PC-3 (cell line): Measurements from ENCODE around the gene PRKACA. TPM values are rescaled to one million over a fixed set of nuclear protein-coding genes. Genes with fewer than 3 reads are reported as not detected.

Experiments used
- ATAC-seq: fragments of 200-7000 bp; cut with Tn5 transposase; 2 replicates; pipeline ENCODE4 v1.9.1; 2020; ENCODE audit warnings: mild to moderate bottlenecking, moderate library complexity
- BruUV-seq: library from RNA; stranded (reverse); fragments of 400-500 nt; replicated peaks from 2 replicates; lab custom pipeline; 2021; lab: Mats Ljungman, UMichigan
- CTCF ChIA-PET: fragments of 300-600 bp; sonication (Branson Sonifier 250); formaldehyde crosslinking; loops from one replicate; lab custom pipeline; 2022; ENCODE audit warnings: antibody characterized with exemption; lab: Charles Lee
- POLR2A ChIA-PET: fragments of 300-600 bp; sonication (Branson Sonifier 250); formaldehyde crosslinking; loops from one replicate; lab custom pipeline; 2022; ENCODE audit warnings: antibody characterized with exemption; ENCODE audit not compliant: unreplicated experiment; lab: Charles Lee
- DNase-seq: peaks from one replicate; pipeline ENCODE4 v3.0.0-alpha.2; 2015
- H2AFZ ChIP-seq: fragments of 300-600 bp; sonication (generic); 2 replicates; pipeline ENCODE4 v1.6.0; 2016; ENCODE audit warnings: antibody characterized with exemption, low read length
- H3F3A ChIP-seq: fragments of 300-600 bp; sonication (generic); one replicate; pipeline ENCODE4 v1.6.0; 2017; ENCODE audit warnings: antibody characterized with exemption, low read length, control low read depth, mild to moderate bottlenecking; ENCODE audit not compliant: unreplicated experiment
- H3K27ac ChIP-seq: fragments of 300-600 bp; sonication (generic); 2 replicates; pipeline ENCODE4 v1.5.1; 2016; ENCODE audit warnings: mild to moderate bottlenecking, low read length
- H3K27me3 ChIP-seq: fragments of 300-600 bp; sonication (generic); 2 replicates; pipeline ENCODE4 v1.6.1; 2016; ENCODE audit warnings: low read length, mixed read lengths
- H3K36me3 ChIP-seq: fragments of 300-600 bp; sonication (generic); 2 replicates; pipeline ENCODE4 v1.6.1; 2016; ENCODE audit warnings: low read depth, mixed run types, low read length, mixed read lengths
- H3K4me1 ChIP-seq: fragments of 300-600 bp; sonication (generic); 2 replicates; pipeline ENCODE4 v1.5.1; 2016; ENCODE audit warnings: low read length; ENCODE audit not compliant: insufficient read depth
- H3K4me2 ChIP-seq: fragments of 300-600 bp; sonication (generic); 2 replicates; pipeline ENCODE4 v1.6.0; 2016; ENCODE audit warnings: low read length
- H3K4me3 ChIP-seq: fragments of 300-600 bp; sonication (generic); 2 replicates; pipeline ENCODE4 v1.5.1; 2016; ENCODE audit warnings: mild to moderate bottlenecking, low read length, mixed read lengths
- H3K79me2 ChIP-seq: fragments of 300-600 bp; sonication (generic); 2 replicates; pipeline ENCODE4 v1.6.1; 2017; ENCODE audit warnings: low read length, mixed read lengths
- H3K9ac ChIP-seq: fragments of 300-600 bp; sonication (generic); 2 replicates; pipeline ENCODE4 v1.6.0; 2016; ENCODE audit warnings: mild to moderate bottlenecking, low read length
- H3K9me2 ChIP-seq: fragments of 300-600 bp; sonication (generic); replicated peaks from 2 replicates; pipeline ENCODE4 v1.6.1; 2016; ENCODE audit warnings: mixed run types, low read length, mixed read lengths
- H3K9me3 ChIP-seq: fragments of 300-600 bp; sonication (generic); 2 replicates; pipeline ENCODE4 v1.6.1; 2016; ENCODE audit warnings: low read length, mixed read lengths
- H4K20me1 ChIP-seq: fragments of 300-600 bp; sonication (generic); 2 replicates; pipeline ENCODE4 v1.6.1; 2016; ENCODE audit warnings: low read length, mixed read lengths
- CTCF ChIP-seq: fragments of 300-600 bp; sonication (generic); conservative IDR thresholded peaks from 2 replicates; pipeline ENCODE4 v1.5.1; 2017; ENCODE audit warnings: antibody characterized with exemption, low read depth, mild to moderate bottlenecking, low read length
- EZH2 ChIP-seq: fragments of 300-600 bp; sonication (generic); IDR thresholded peaks from one replicate; pipeline ENCODE4 v1.6.1; 2017; ENCODE audit warnings: antibody characterized with exemption, mild to moderate bottlenecking, low read length; ENCODE audit not compliant: unreplicated experiment
- EZH2phosphoT487 ChIP-seq: fragments of 300-600 bp; sonication (generic); IDR thresholded peaks from 2 replicates; pipeline ENCODE4 v1.6.1; 2018; ENCODE audit warnings: mild to moderate bottlenecking, antibody characterized with exemption, low read length, borderline replicate concordance
- intact Hi-C: fragments of 100-400 bp; cut with micrococcal nuclease; formaldehyde crosslinking; loops from 2 replicates; pipeline ENCODE4 v1.9.0; 2023
- total RNA-seq: library from RNA; depleted of rRNA; stranded (reverse); fragments of >200 nt; gene quantifications from 2 replicates; pipeline ENCODE4 v1.2.3, GENCODE V29; 2014

The PRKACA gene
- total RNA-seq, 1 experiment from 2014 or later = 50.2 TPM

- Histone ChIP-seq H4K20me1 (no peaks in the 10 kb centered on the region), H3K36me3 (no peaks in the 10 kb centered on the region), H2AFZ (no peak overlapping the region), H3K9me2 (no peaks in the 10 kb centered on the region), H3K27ac (no peak overlapping the region), H3K79me2 (peaks cover 36% of the 10 kb centered on the region), H3K27me3 (no peaks in the 10 kb centered on the region), H3F3A (peaks cover 5% of the 10 kb centered on the region), H3K9me3 (no peaks in the 10 kb centered on the region), H3K4me1 (peaks cover 17% of the 10 kb centered on the region), H3K4me2 (no peak overlapping the region), H3K9ac (no peak overlapping the region), H3K4me3 (no peak overlapping the region)
- no peak for DNase-seq
- CTCF ChIA-PET = no interaction called here
- POLR2A ChIA-PET = no interaction called here
- no TSS peak for BruUV-seq
- no peak for ATAC-seq
- TF ChIP-seq EZH2 (no peak), EZH2phosphoT487 (no peak), CTCF (no peak)
- intact Hi-C loops = no loop called here
These were observed 3.1 kb downstream of the PRKACA start for GRCh38 chr19:14114439-14114838.

GRCh38 chr19:14113762-14114414 is 3.7 kb downstream of the PRKACA start:
- ATAC-seq (no peak), DNase-seq (peak; percentile 40)
- POLR2A ChIA-PET = no interaction called here
- no peak for TF ChIP-seq EZH2
- peak; percentile 68 for TF ChIP-seq CTCF
- no peak for TF ChIP-seq EZH2phosphoT487
- no TSS peak for BruUV-seq
- Histone ChIP-seq H4K20me1 (no peaks in the 10 kb centered on the region), H3K79me2 (peaks cover 36% of the 10 kb centered on the region), H3K27me3 (no peaks in the 10 kb centered on the region), H2AFZ (no peak overlapping the region), H3K4me3 (no peak overlapping the region), H3K4me1 (peaks cover 17% of the 10 kb centered on the region), H3K9me3 (no peaks in the 10 kb centered on the region), H3K4me2 (no peak overlapping the region), H3K9ac (no peak overlapping the region), H3K36me3 (no peaks in the 10 kb centered on the region), H3F3A (no peaks in the 10 kb centered on the region), H3K27ac (no peak overlapping the region), H3K9me2 (no peaks in the 10 kb centered on the region)
- intact Hi-C loops = no loop called here
- CTCF ChIA-PET = no interaction called here

- Histone ChIP-seq H3K9ac (no peak overlapping the region), H4K20me1 (no peaks in the 10 kb centered on the region), H3K4me1 (peaks cover 10% of the 10 kb centered on the region), H3K4me2 (no peak overlapping the region), H3K9me2 (no peaks in the 10 kb centered on the region), H3K4me3 (no peak overlapping the region), H3K79me2 (peaks cover 36% of the 10 kb centered on the region), H3K27ac (no peak overlapping the region), H3F3A (no peaks in the 10 kb centered on the region), H3K36me3 (no peaks in the 10 kb centered on the region), H2AFZ (no peak overlapping the region), H3K9me3 (no peaks in the 10 kb centered on the region), H3K27me3 (no peaks in the 10 kb centered on the region)
- intact Hi-C loops = no loop called here
- TF ChIP-seq CTCF = no peak
- no peak for TF ChIP-seq EZH2phosphoT487
- no peak for TF ChIP-seq EZH2
- ATAC-seq = no peak
- ChIA-PET POLR2A (no interaction called here), CTCF (no interaction called here)
- no peak for DNase-seq
- BruUV-seq = no TSS peak
These were observed 4.7 kb downstream of the PRKACA start for GRCh38 chr19:14112809-14113385.
